LNCAP (cell line): Measurements from ENCODE around the gene EVL.

Source experiments
- CTCF ChIP-seq: fragments of 450-650 bp; IDR thresholded peaks from 2 replicates; pipeline ENCODE4 v1.5.1; 2017; ENCODE audit warnings: mild to moderate bottlenecking

The EVL gene

DNA sequence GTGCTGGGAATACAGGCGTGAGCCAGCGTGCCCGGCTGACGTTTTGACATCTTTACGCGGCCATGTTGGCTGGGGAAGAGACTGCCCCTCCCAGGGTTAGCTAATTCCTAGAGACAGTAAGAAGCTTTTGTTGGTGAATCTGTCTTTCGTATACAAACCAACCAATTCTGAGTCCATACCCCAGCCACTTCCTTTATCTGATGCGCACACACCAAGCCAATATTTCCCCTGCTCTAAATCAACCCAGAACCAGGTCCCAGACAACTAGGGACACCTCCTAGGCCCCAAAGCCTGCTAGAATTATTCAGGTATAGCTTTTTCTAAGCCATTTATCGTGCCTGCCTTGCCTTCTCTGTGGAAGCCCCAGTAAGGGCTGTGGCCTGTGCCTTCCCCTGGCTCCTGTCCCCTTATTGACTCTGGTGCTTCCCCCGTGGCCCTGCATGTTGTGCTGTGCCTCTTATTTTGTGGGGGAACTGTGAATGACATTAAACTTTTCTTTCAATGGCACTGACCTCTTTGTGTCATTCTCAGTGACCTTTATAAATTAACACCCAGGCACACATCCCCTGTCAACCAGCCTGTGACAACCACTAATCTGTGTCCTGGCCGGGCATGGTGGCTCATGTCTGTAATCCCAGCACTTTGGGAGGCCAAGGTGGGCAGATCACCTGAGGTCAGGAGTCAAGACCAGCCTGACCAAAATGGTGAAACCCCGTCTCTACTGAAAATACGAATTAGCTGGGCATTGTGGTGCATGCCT is 10.7 kb upstream of the EVL start:
- no peak for TF ChIP-seq CTCF

DNA sequence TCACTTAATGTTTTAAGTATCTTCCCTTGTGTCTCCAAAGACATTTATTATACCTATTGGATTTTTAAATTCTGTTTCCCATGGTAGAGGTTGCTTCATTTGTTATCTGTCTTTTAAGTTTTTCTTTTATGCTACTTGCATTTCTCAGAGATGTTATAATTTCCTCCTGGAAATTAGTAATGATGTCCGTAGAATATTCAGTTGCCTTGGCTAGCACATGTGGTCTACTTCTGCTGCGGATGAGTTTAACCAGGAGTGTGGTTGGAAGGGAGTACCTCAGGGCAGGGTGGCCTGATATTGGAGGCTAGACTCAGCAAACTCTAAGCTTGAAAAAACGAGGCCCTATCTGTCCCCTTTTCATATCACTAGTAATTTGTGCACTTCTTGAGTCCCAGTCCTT is 8.8 kb upstream of the EVL start:
- no peak for TF ChIP-seq CTCF

GRCh38 chr14:100056964-100057795 is 8.0 kb upstream of the EVL start:
- no peak for TF ChIP-seq CTCF

DNA sequence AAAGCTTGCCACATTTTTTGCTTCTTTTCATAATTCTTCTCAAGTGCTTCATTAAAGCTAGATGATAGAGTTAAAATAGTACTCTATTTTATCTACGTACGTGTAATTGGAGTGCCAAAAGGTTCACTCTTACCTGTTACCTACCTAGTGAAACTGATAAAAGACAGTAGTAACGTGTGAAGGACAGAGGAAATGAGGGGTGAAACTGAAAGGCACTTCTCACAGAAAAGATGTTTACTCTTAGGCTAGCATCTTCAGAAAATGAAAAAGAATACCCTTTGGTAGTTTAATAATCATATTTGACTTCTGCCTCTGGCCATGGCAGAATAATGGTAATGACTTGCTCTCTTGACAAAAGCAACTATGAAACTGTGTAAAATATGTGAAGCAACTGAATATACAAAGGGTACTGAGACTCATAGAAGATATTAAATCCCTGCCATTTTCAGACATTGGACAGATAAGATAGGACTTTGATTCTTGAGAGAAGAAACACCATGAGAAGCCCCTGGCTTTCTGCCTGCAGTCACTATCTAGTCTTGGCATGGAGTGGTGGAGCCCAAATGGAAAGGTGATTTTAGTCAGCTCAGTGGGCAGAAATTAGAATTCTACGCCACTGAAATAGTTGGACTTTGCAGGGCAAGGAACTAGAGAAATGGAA is 6.3 kb upstream of the EVL start:
- TF ChIP-seq CTCF = no peak

DNA sequence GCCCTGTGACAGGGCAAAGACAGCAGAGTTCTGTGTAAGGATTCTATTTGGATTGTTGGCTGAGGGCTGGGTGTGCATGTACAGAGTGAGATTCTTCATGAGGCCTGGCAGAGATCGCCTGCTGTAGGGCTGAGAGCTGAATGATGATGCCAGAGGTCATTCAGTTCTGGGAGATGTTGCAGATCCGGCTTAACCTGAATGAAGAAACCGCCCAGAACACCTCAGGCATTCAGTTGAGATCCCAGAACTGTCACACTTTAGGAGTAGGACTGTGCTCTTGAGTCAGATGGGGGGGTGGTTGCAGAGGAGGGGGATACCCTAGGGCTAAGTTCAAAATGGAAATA is 5.8 kb upstream of the EVL start:
- TF ChIP-seq CTCF = no peak

DNA sequence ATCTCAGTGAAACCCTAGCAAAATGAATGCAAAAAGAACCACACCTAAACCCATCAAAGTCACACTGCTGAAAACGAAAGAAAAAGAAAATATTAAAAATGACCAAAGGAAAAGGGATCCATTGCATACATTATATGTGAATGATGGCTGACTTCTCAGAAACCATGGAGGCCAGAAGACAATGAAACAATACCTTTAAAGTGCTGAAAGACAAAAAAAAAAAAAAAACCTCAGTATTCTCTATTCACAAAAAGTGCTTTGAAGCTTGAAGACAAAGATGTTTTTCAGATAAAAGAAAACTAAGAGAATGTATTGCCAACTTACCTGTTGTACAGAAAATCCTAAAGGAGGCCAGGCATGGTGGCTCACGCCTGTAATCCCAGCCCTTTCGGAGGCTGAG is 4.5 kb upstream of the EVL start:
- no peak for TF ChIP-seq CTCF

DNA sequence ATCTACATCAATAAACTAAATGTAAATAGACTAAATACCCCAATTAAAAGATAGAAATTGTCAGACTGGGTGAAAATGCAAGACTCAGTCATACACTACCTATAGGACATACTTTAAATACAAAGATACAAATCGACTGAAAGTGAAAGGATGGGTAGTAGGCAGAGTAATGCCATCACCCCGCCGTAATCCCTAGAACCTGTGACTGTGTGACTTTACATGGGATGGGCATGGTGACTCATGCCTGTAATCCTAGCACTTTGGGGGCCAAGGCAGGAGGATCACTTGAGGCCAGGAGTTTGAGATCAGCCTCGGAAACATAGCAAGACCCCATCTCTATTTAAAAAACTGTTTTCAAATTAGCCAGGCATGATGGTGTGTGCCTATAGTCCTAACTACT is 2.6 kb upstream of the EVL start:
- TF ChIP-seq CTCF = no peak
